ENCODE measurements around the gene ATXN1. TPM values are rescaled to one million over a fixed set of nuclear protein-coding genes. Genes with fewer than 3 reads are reported as not detected.

Gene ATXN1
- polyA plus RNA-seq, 1 of the 3 experiments (the other 2 are of a cell fraction), result 7.9 TPM

DNA sequence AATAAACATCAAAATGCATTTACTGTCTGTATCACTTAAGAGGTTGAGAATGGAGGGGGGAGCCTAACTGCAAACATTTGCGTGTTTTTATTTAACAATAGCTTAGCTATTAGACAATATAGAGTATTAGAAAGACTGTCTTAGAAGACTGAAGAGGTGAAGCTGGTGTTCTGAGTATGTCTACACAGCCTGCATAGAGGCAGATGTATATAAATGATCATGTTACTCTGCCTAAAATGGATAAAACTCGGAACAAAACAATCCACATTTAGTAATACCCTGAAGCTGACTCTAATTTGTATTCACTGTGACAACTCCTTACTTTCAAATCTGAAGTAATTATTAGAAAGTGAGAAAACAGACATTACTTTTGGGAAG, 340.9 kb downstream of the ATXN1 start:
- H3K27ac ChIP-seq (ENCODE audit: low read depth in 2 of 2, low read length in 1 of 2), result no peak overlapping the region
- TF ChIP-seq JUND (IDR thresholded peaks at IDR 0.05) (no peak), GATA2 (CRISPR knock-in tag; IDR thresholded peaks at IDR 0.05) (no peak), CHD2 (IDR thresholded peaks at IDR 0.05; ENCODE audit: low read length, partially characterized antibody) (no peak), TEAD4 (IDR thresholded peaks at IDR 0.05; ENCODE audit: borderline replicate concordance, insufficient read depth) (no peak), FOSL2 (IDR thresholded peaks at IDR 0.05; ENCODE audit: borderline replicate concordance, low read depth) (no peak), SMC3 (IDR thresholded peaks at IDR 0.05; ENCODE audit: low read depth, low read length) (no peak), POLR2AphosphoS5 (IDR thresholded peaks at IDR 0.05; ENCODE audit: low read depth, low read length) (no peak), NFIC (IDR thresholded peaks at IDR 0.05; ENCODE audit: borderline replicate concordance) (no peak), YY1 (IDR thresholded peaks at IDR 0.05; ENCODE audit: low read depth) (no peak), FOXM1 (IDR thresholded peaks at IDR 0.05; ENCODE audit: low read depth) (no peak), TAF1 (IDR thresholded peaks at IDR 0.05; ENCODE audit: borderline replicate concordance, low read depth, low read length) (no peak), RAD21 (IDR thresholded peaks at IDR 0.05; ENCODE audit: low read length) (no peak), MEF2A (IDR thresholded peaks at IDR 0.05; ENCODE audit: borderline replicate concordance, low read depth) (no peak), RFX5 (IDR thresholded peaks at IDR 0.05; ENCODE audit: low read length) (no peak)
- TF ChIP-seq, protein P1, sequence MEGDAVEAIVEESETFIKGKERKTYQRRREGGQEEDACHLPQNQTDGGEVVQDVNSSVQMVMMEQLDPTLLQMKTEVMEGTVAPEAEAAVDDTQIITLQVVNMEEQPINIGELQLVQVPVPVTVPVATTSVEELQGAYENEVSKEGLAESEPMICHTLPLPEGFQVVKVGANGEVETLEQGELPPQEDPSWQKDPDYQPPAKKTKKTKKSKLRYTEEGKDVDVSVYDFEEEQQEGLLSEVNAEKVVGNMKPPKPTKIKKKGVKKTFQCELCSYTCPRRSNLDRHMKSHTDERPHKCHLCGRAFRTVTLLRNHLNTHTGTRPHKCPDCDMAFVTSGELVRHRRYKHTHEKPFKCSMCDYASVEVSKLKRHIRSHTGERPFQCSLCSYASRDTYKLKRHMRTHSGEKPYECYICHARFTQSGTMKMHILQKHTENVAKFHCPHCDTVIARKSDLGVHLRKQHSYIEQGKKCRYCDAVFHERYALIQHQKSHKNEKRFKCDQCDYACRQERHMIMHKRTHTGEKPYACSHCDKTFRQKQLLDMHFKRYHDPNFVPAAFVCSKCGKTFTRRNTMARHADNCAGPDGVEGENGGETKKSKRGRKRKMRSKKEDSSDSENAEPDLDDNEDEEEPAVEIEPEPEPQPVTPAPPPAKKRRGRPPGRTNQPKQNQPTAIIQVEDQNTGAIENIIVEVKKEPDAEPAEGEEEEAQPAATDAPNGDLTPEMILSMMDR (IDR thresholded peaks at IDR 0.05), result no peak
- TF ChIP-seq, protein P2, sequence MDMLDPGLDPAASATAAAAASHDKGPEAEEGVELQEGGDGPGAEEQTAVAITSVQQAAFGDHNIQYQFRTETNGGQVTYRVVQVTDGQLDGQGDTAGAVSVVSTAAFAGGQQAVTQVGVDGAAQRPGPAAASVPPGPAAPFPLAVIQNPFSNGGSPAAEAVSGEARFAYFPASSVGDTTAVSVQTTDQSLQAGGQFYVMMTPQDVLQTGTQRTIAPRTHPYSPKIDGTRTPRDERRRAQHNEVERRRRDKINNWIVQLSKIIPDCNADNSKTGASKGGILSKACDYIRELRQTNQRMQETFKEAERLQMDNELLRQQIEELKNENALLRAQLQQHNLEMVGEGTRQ (IDR thresholded peaks at IDR 0.05; ENCODE audit: borderline replicate concordance, low read depth, low read length), result no peak
- TF ChIP-seq, protein P3, sequence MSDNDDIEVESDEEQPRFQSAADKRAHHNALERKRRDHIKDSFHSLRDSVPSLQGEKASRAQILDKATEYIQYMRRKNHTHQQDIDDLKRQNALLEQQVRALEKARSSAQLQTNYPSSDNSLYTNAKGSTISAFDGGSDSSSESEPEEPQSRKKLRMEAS (IDR thresholded peaks at IDR 0.05; ENCODE audit: low read depth), result no peak
- TF ChIP-seq, protein P4, sequence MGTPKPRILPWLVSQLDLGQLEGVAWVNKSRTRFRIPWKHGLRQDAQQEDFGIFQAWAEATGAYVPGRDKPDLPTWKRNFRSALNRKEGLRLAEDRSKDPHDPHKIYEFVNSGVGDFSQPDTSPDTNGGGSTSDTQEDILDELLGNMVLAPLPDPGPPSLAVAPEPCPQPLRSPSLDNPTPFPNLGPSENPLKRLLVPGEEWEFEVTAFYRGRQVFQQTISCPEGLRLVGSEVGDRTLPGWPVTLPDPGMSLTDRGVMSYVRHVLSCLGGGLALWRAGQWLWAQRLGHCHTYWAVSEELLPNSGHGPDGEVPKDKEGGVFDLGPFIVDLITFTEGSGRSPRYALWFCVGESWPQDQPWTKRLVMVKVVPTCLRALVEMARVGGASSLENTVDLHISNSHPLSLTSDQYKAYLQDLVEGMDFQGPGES (IDR thresholded peaks at IDR 0.05; ENCODE audit: low read depth, low read length), result no peak
- TF ChIP-seq, protein P5, sequence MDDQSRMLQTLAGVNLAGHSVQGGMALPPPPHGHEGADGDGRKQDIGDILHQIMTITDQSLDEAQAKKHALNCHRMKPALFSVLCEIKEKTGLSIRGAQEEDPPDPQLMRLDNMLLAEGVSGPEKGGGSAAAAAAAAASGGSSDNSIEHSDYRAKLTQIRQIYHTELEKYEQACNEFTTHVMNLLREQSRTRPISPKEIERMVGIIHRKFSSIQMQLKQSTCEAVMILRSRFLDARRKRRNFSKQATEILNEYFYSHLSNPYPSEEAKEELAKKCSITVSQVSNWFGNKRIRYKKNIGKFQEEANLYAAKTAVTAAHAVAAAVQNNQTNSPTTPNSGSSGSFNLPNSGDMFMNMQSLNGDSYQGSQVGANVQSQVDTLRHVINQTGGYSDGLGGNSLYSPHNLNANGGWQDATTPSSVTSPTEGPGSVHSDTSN (IDR thresholded peaks at IDR 0.05), result no peak
- H3K36me3 ChIP-seq (replicated peaks in 1 of 2; ENCODE audit: control insufficient read depth in 1 of 2, insufficient read depth in 2 of 2, low read length in 1 of 2), result no peaks in the 10 kb centered on the region
- ChIA-PET POLR2A (no interaction called here), CTCF (interaction anchor here (1.3 to 2.7 kb wide), 2 partner anchors 11 to 89 kb away, joined by 9 to 21 read pairs; no protein-coding TSS in a partner anchor)
- no peak for DNase-seq
- H3K9me3 ChIP-seq, result no peaks in the 10 kb centered on the region
- no peaks in the 10 kb centered on the region for H3K9me2 ChIP-seq
- H3K4me1 ChIP-seq (ENCODE audit: control insufficient read depth in 1 of 2, insufficient read depth in 2 of 2, low read depth in 1 of 2, low read length in 1 of 2), result peaks cover 0 to 10% of the 10 kb centered on the region in 2 experiments; a peak in 1 of 4 replicates
- H3K4me2 ChIP-seq, result no peak overlapping the region
- H3K79me2 ChIP-seq (ENCODE audit: insufficient read depth), result no peaks in the 10 kb centered on the region
- WGBS (ENCODE audit: low lambda C conversion rate), result 91% methylated on average over 2 of the region's 2 CpGs
- no peak overlapping the region for H3K4me3 ChIP-seq (ENCODE audit: low read depth in 2 of 2, low read length in 1 of 2)
- H3K9ac ChIP-seq, result no peak overlapping the region
- no peaks in the 10 kb centered on the region for H3F3A ChIP-seq (replicated peaks; ENCODE audit: insufficient read depth)
- no peaks in the 10 kb centered on the region for H4K20me1 ChIP-seq (ENCODE audit: insufficient read depth)
- no peak overlapping the region for H2AFZ ChIP-seq (ENCODE audit: low read depth)
- no peaks in the 10 kb centered on the region for H3K27me3 ChIP-seq (ENCODE audit: insufficient read depth)

All from SK-N-SH (cell line).